Mononuclear cell (primary cell): Measurements from ENCODE around the gene PRR14L. TPM values are rescaled to one million over a fixed set of nuclear protein-coding genes. Genes with fewer than 3 reads are reported as not detected.
"Not testable (repeated sequence)": the region's sequence is repeated elsewhere in the genome, so short reads cannot be mapped to it uniquely, and the experiment has no call there.

Experiments
- H3K27me3 ChIP-seq: 2 replicates; pipeline ENCODE4 v1.6.0; 2011; ENCODE audit warnings: low read length, control low read depth; ENCODE audit not compliant: insufficient read depth
- H3K4me1 ChIP-seq: 2 replicates; pipeline ENCODE4 v1.5.1; 2011; ENCODE audit warnings: mild to moderate bottlenecking, low read length, control low read depth; ENCODE audit not compliant: insufficient read depth
- H3K4me3 ChIP-seq: 2 replicates; pipeline ENCODE4 v1.5.1; 2011; ENCODE audit warnings: mild to moderate bottlenecking, low read length, moderate library complexity
- H3K9me3 ChIP-seq: 2 replicates; pipeline ENCODE4 v1.5.1; 2011; ENCODE audit warnings: low read depth, mild to moderate bottlenecking, control low read depth, low read length
- total RNA-seq: library from RNA; depleted of rRNA; stranded (reverse); fragments of >200 nt; gene quantifications from one replicate; pipeline ENCODE4 v1.2.3, GENCODE V29; 2012

Gene PRR14L
- total RNA-seq, 1 donor: 15.8 TPM

- Histone ChIP-seq H3K4me3 (no peak overlapping the region), H3K9me3 (no peaks in the 10 kb centered on the region), H3K4me1 (peaks cover 63% of the 10 kb centered on the region), H3K27me3 (no peaks in the 10 kb centered on the region)
Observed at GRCh38 chr22:31750365-31751284, 693 bp upstream of the PRR14L start.

- Histone ChIP-seq H3K9me3 (no peaks in the 10 kb centered on the region), H3K27me3 (no peaks in the 10 kb centered on the region), H3K4me1 (peaks cover 53% of the 10 kb centered on the region), H3K4me3 (peak overlapping the region; percentile 98)
Observed at GRCh38 chr22:31748490-31748889, 1.4 kb downstream of the PRR14L start.

GRCh38 chr22:31747441-31747840 is 2.5 kb downstream of the PRR14L start:
- no peaks in the 10 kb centered on the region for H3K9me3 ChIP-seq

GRCh38 chr22:31743871-31744270 is 6.1 kb downstream of the PRR14L start:
- peaks cover 49% of the 10 kb centered on the region for H3K4me1 ChIP-seq
- H3K9me3 ChIP-seq: no peaks in the 10 kb centered on the region
- H3K27me3 ChIP-seq: no peaks in the 10 kb centered on the region
- no peak overlapping the region for H3K4me3 ChIP-seq

More at GRCh38 chr22:31747441-31747840, 2.5 kb downstream of the PRR14L start:
- Histone ChIP-seq H3K27me3 (no peaks in the 10 kb centered on the region), H3K4me1 (peaks cover 44% of the 10 kb centered on the region), H3K4me3 (no peak overlapping the region)

- H3K4me1 ChIP-seq: peaks cover 40% of the 10 kb centered on the region
Observed at GRCh38 chr22:31742682-31743081, 7.2 kb downstream of the PRR14L start.

GRCh38 chr22:31742115-31742514 is 7.8 kb downstream of the PRR14L start:
- Histone ChIP-seq H3K4me3 (no peak overlapping the region), H3K27me3 (no peaks in the 10 kb centered on the region), H3K9me3 (no peaks in the 10 kb centered on the region), H3K4me1 (peaks cover 35% of the 10 kb centered on the region)

More at GRCh38 chr22:31742682-31743081, 7.2 kb downstream of the PRR14L start:
- Histone ChIP-seq H3K27me3 (no peaks in the 10 kb centered on the region), H3K9me3 (no peaks in the 10 kb centered on the region), H3K4me3 (no peak overlapping the region)

GRCh38 chr22:31740314-31740713 is 9.6 kb downstream of the PRR14L start:
- peaks cover 31% of the 10 kb centered on the region for H3K4me1 ChIP-seq
- H3K9me3 ChIP-seq, H3K27me3 ChIP-seq, H3K4me3 ChIP-seq: not testable (repeated sequence)

- Histone ChIP-seq H3K4me1 (peaks cover 31% of the 10 kb centered on the region), H3K9me3 (no peaks in the 10 kb centered on the region), H3K27me3 (no peaks in the 10 kb centered on the region), H3K4me3 (no peak overlapping the region)
Observed at GRCh38 chr22:31739795-31740201, 10.1 kb downstream of the PRR14L start.

GRCh38 chr22:31738566-31738965 is 11.4 kb downstream of the PRR14L start:
- Histone ChIP-seq H3K4me3 (no peak overlapping the region), H3K9me3 (no peaks in the 10 kb centered on the region), H3K4me1 (peaks cover 31% of the 10 kb centered on the region), H3K27me3 (no peaks in the 10 kb centered on the region)

- Histone ChIP-seq H3K4me3 (no peak overlapping the region), H3K4me1 (peaks cover 31% of the 10 kb centered on the region), H3K9me3 (no peaks in the 10 kb centered on the region), H3K27me3 (no peaks in the 10 kb centered on the region)
Observed at GRCh38 chr22:31737932-31738331, 12.0 kb downstream of the PRR14L start.

- no peak overlapping the region for H3K4me3 ChIP-seq
- H3K27me3 ChIP-seq: no peaks in the 10 kb centered on the region
- H3K9me3 ChIP-seq: no peaks in the 10 kb centered on the region
- H3K4me1 ChIP-seq: peaks cover 19% of the 10 kb centered on the region
Observed at GRCh38 chr22:31736458-31736857, 13.5 kb downstream of the PRR14L start.

- no peaks in the 10 kb centered on the region for H3K27me3 ChIP-seq
- H3K4me3 ChIP-seq: no peak overlapping the region
- H3K4me1 ChIP-seq: peaks cover 3% of the 10 kb centered on the region
- H3K9me3 ChIP-seq: no peaks in the 10 kb centered on the region
Observed at GRCh38 chr22:31734512-31734911, 15.4 kb downstream of the PRR14L start.

- H3K9me3 ChIP-seq: no peaks in the 10 kb centered on the region
- H3K4me3 ChIP-seq: no peak overlapping the region
- H3K4me1 ChIP-seq: peaks cover 3% of the 10 kb centered on the region
- H3K27me3 ChIP-seq: no peaks in the 10 kb centered on the region
Observed at GRCh38 chr22:31733580-31734079, 16.3 kb downstream of the PRR14L start.

- H3K4me3 ChIP-seq: no peak overlapping the region
- H3K27me3 ChIP-seq: no peaks in the 10 kb centered on the region
- H3K4me1 ChIP-seq: no peaks in the 10 kb centered on the region
- no peaks in the 10 kb centered on the region for H3K9me3 ChIP-seq
Observed at GRCh38 chr22:31732089-31732829, 17.7 kb downstream of the PRR14L start.

GRCh38 chr22:31730344-31730711 is 19.6 kb downstream of the PRR14L start:
- no peaks in the 10 kb centered on the region for H3K4me1 ChIP-seq
- no peak overlapping the region for H3K4me3 ChIP-seq
- no peaks in the 10 kb centered on the region for H3K9me3 ChIP-seq
- no peaks in the 10 kb centered on the region for H3K27me3 ChIP-seq
